HepG2 (cell line): Measurements from ENCODE around the gene PLA2G4C. TPM values are rescaled to one million over a fixed set of nuclear protein-coding genes. Genes with fewer than 3 reads are reported as not detected.

Experiments used
- FOSL1 ChIP-seq: sonication (generic); formaldehyde crosslinking; IDR thresholded peaks from 2 replicates; pipeline ENCODE4 v1.9.0; 2021; ENCODE audit warnings: missing genetic modification reagents, borderline replicate concordance
- MATR3 ChIP-seq: sonication (generic); formaldehyde crosslinking; IDR thresholded peaks from 2 replicates; pipeline ENCODE4 v1.4.0; 2020; ENCODE audit warnings: missing genetic modification reagents
- NFYB ChIP-seq: sonication (generic); formaldehyde crosslinking; IDR thresholded peaks from 2 replicates; pipeline ENCODE4 v1.4.0; 2020; ENCODE audit warnings: missing genetic modification reagents
- ZFX ChIP-seq: sonication (generic); formaldehyde crosslinking; IDR thresholded peaks from 2 replicates; pipeline ENCODE4 v1.4.0; 2020; ENCODE audit warnings: mild to moderate bottlenecking, low read depth, missing genetic modification reagents, moderate library complexity
- ZNF24 ChIP-seq: fragments of 450-650 bp; IDR thresholded peaks from 2 replicates; pipeline ENCODE4 v1.6.1; 2017; ENCODE audit warnings: antibody characterized with exemption, mild to moderate bottlenecking
- ZNF619 ChIP-seq: sonication (generic); formaldehyde crosslinking; IDR thresholded peaks from 2 replicates; pipeline ENCODE4 v1.4.0; 2020; ENCODE audit warnings: mild to moderate bottlenecking, missing genetic modification reagents
- ZNF713 ChIP-seq: sonication (generic); formaldehyde crosslinking; IDR thresholded peaks from 2 replicates; pipeline ENCODE4 v1.4.0; 2020; ENCODE audit warnings: mild to moderate bottlenecking, missing genetic modification reagents
- polyA plus RNA-seq, 8 experiments: library from polyadenylated mRNA; depleted of rRNA in 3 of 8; stranded (reverse) in 7 of 8; unstranded in 1 of 8; fragments of >200 nt; fragmentation: Illumina TruSeq in 4 of 8; extraction: Trizol in 4 of 8; gene quantifications; 2 replicates each; pipeline versions ENCODE4 v1.2.1 to v1.2.3, GENCODE V29; 2011 to 2016; ENCODE audit warnings: low read depth in 4 of 8, missing spikeins in 1 of 8, mixed read lengths in 1 of 8; ENCODE audit not compliant: insufficient read depth in 1 of 8
- total RNA-seq, 5 experiments: library from RNA; depleted of rRNA; stranded (reverse); fragments of >200 nt; fragmentation: Illumina TruSeq; extraction: Trizol; gene quantifications; 2 replicates each; pipeline ENCODE4 v1.2.3, GENCODE V29; 2016; ENCODE audit warnings: low read depth in 1 of 5
- TF ChIP-seq, protein P1 (sequence below), 2 experiments: sonication (generic) in 1 of 2; formaldehyde crosslinking in 1 of 2; IDR thresholded peaks; 2 replicates each; pipeline versions ENCODE4 v1.6.1 to v1.9.0; 2014 to 2022; ENCODE audit warnings: antibody characterized with exemption in 1 of 2, borderline replicate concordance in 1 of 2, inconsistent platforms in 1 of 2, low read depth in 1 of 2, missing genetic modification reagents in 1 of 2
- TF ChIP-seq, protein P2 (sequence below): sonication (generic); formaldehyde crosslinking; conservative IDR thresholded peaks from 2 replicates; pipeline ENCODE4 v1.8.0; 2022; ENCODE audit warnings: mild to moderate bottlenecking, moderate library complexity, missing genetic modification reagents

PLA2G4C gene
- total and polyA plus RNA-seq, 2 of the 13 experiments (the other 11 are each of a cell fraction or from before 2014, with no cell fraction given) = 1.6 to 1.7 TPM

DNA sequence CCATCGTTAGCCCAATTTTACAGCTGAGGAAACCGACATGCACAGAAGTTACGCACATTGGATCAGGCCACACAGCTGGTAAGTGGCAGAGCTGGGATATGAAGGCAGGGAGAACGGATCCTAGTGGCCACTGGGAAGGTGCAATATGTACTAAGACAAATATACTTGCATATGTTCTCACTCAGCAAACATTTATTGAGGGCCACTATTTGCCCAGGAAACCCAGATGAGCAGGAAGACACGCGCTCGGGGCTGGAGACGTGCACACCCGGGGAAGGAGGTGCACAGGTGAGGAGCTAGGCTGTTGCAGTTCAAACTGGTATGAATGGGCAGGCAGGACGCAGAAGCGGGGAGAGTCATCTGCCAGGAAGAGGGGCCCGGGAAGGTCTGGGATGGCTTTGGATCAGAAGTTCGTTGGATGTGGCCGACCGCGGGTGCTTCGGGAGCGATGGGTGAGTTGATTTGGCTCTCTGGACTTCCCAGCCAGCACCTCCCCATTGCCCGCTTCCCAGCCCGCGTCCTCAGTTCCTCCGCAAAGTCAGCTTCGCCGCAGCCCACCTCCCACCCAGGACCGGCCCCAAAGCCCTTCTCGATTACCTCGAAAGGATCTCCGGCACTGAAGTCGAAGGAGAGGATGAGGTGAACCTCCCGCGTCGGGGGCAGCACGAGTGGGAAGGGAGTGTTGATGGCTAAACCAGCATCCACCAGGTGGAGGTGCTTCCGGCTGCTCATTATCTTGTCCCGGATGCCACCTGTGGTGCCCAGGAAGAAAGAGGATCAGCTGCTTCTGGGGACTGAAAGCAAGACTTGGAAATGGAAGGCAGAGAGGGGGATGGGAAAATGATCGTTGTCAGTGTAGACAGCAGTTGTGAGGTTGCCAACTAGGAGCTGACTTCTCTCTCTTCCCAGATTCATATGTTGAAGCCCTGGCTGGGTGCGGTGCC, 48.9 kb downstream of the PLA2G4C start (continued):
- TF ChIP-seq, protein P1, sequence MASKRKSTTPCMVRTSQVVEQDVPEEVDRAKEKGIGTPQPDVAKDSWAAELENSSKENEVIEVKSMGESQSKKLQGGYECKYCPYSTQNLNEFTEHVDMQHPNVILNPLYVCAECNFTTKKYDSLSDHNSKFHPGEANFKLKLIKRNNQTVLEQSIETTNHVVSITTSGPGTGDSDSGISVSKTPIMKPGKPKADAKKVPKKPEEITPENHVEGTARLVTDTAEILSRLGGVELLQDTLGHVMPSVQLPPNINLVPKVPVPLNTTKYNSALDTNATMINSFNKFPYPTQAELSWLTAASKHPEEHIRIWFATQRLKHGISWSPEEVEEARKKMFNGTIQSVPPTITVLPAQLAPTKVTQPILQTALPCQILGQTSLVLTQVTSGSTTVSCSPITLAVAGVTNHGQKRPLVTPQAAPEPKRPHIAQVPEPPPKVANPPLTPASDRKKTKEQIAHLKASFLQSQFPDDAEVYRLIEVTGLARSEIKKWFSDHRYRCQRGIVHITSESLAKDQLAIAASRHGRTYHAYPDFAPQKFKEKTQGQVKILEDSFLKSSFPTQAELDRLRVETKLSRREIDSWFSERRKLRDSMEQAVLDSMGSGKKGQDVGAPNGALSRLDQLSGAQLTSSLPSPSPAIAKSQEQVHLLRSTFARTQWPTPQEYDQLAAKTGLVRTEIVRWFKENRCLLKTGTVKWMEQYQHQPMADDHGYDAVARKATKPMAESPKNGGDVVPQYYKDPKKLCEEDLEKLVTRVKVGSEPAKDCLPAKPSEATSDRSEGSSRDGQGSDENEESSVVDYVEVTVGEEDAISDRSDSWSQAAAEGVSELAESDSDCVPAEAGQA (IDR thresholded peaks at IDR 0.05; ENCODE audit: low read depth) = no peak
- TF ChIP-seq, protein P1 (CRISPR knock-in tag; IDR thresholded peaks at IDR 0.05; ENCODE audit: borderline replicate concordance) = no peak
- TF ChIP-seq ZFX = no peak
- no peak for TF ChIP-seq MATR3 (CRISPR knock-in tag)
- TF ChIP-seq NFYB (CRISPR knock-in tag) = no peak
- TF ChIP-seq ZNF619 (CRISPR knock-in tag) = no peak
- TF ChIP-seq ZNF713 = no peak
- TF ChIP-seq, protein P2, sequence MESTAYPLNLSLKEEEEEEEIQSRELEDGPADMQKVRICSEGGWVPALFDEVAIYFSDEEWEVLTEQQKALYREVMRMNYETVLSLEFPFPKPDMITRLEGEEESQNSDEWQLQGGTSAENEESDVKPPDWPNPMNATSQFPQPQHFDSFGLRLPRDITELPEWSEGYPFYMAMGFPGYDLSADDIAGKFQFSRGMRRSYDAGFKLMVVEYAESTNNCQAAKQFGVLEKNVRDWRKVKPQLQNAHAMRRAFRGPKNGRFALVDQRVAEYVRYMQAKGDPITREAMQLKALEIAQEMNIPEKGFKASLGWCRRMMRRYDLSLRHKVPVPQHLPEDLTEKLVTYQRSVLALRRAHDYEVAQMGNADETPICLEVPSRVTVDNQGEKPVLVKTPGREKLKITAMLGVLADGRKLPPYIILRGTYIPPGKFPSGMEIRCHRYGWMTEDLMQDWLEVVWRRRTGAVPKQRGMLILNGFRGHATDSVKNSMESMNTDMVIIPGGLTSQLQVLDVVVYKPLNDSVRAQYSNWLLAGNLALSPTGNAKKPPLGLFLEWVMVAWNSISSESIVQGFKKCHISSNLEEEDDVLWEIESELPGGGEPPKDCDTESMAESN (CRISPR knock-in tag) = no peak
- no peak for TF ChIP-seq FOSL1 (CRISPR knock-in tag)
- no peak for TF ChIP-seq ZNF24
